Measurements from ENCODE around the gene SRP68.
A peak's percentile ranks its signal among the peaks of the same experiment; 100 is the strongest.

The SRP68 gene

GRCh38 chr17:76072148-76072858 lies at the start of gene SRP68:
TSS of gene SRP68 (minus strand) at chr17:76072517. CDS start at chr17:76072491, 26 bp downstream.
- peak; percentile 95 for DNase-seq

- peak; percentile 41 for DNase-seq
Observed at GRCh38 chr17:76121932-76122430, 49.7 kb upstream of the SRP68 start.

- DNase-seq = no peak
Observed at GRCh38 chr17:76120658-76121008, 48.3 kb upstream of the SRP68 start.

- DNase-seq = no peak
Observed at GRCh38 chr17:76119409-76120371, 47.4 kb upstream of the SRP68 start.

GRCh38 chr17:76115138-76115754 lies 42.9 kb upstream of the SRP68 start:
- no peak for DNase-seq

- DNase-seq = no peak
Observed at GRCh38 chr17:76111956-76112355, 39.6 kb upstream of the SRP68 start.

DNA sequence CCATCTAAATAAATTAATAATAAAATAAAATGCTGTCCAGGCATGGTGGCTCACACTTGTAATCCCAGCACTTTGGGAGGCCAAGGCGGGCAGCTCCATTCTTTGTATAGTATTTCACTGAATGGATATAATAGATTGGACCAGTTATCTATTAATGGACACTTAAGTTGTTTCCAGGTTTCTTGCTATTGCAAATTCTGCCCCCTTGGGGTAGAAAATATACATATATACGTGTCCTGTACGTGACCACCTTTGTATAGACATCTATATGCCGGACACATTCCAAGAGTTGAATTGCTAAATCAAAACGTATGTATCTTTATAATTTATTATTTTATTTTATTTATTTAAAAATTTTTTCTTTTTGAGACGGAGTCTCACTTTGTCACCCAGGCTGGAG lies 35.2 kb upstream of the SRP68 start:
- DNase-seq = peak; percentile 28

DNA sequence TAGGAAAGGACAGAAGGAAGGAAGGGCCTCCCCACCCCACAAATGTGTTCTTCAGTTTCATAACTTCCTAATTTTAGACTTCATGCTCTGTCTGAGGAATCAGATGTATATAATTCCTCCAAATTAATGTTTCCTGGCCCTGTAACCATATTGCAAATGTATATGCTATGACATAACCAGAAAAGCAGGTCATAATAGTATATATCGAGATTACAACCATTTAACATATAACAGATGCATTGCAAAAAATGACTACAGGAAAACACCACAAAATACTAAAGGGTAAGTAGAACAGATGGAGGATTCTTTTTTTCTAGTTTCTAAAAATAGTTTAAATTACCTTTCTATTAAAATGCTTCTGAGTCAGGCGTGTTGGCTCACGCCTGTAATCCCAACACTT lies 34.4 kb upstream of the SRP68 start:
- DNase-seq = no peak

DNA sequence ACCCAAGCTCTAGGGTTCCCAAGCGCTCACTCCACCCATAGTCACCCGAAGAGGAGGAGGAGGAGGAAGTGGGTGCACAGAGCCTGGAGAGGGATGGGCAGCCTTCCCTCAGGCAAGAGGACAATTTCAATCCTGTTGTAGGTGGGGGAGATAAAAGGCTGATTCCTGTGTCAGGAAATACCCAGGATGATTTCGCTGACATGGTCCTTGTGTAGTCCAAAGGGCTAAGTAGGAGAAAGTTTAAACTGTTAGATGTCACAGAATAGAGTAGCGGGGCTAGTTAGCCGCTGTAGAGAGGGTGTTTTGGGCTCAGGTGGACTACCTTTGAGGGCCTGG lies 32.5 kb upstream of the SRP68 start:
- DNase-seq = no peak

GRCh38 chr17:76104140-76104895 lies 32.0 kb upstream of the SRP68 start:
- no peak for DNase-seq

DNA sequence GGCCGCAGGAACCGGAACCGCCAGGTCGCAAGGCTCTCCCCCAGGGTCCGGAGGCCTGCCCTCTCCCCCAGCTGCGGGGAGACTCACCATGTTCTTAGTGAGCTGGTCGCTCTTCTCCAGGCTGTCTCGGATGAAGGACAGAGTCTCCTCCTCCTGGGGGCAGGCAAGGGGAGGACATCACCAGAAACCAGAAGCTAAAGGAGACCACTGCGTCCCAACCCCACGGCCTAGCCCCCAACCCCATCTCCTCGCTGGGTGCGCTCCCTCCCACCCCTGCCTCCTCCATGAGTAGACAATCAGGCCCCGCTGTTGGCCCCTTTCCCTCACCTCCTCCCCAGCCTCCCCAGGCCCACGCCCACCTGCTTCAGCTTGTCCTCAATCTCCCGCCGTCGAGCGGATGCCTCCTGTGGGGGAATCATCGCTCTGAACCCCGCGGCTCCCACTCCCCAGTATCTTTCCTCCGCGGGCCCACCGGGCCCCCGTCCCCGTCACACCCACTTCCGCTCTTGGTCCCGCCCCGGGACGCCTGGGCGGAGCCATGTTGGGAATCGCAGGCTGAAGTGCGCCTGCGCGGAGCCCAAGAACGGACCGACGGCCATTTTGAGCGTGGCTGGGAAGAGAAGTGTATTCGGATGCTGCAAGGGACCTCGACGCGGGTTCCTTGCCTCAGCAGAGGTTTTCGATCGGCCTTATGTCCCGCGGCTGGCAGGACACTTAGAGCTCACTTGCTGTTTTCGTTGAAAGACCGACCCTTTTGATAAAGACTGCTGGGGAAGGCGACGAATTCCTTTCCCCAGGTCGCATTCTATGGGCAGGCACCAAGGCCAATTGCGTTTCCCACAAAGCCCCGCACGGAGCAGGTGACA lies 31.2 kb upstream of the SRP68 start, which contains the start of gene EXOC7:
TSS of gene EXOC7 (minus strand) at position 514 of the 866 bp plus-strand sequence. CDS start at position 419, 95 bp downstream.
- DNase-seq = peak; percentile 98

GRCh38 chr17:76102944-76103273 lies 30.6 kb upstream of the SRP68 start:
- DNase-seq = no peak

GRCh38 chr17:76097716-76098295 lies 25.5 kb upstream of the SRP68 start:
- DNase-seq = no peak

GRCh38 chr17:76095943-76096342 lies 23.6 kb upstream of the SRP68 start:
- no peak for DNase-seq

GRCh38 chr17:76094046-76094445 lies 21.7 kb upstream of the SRP68 start:
- DNase-seq = no peak

DNA sequence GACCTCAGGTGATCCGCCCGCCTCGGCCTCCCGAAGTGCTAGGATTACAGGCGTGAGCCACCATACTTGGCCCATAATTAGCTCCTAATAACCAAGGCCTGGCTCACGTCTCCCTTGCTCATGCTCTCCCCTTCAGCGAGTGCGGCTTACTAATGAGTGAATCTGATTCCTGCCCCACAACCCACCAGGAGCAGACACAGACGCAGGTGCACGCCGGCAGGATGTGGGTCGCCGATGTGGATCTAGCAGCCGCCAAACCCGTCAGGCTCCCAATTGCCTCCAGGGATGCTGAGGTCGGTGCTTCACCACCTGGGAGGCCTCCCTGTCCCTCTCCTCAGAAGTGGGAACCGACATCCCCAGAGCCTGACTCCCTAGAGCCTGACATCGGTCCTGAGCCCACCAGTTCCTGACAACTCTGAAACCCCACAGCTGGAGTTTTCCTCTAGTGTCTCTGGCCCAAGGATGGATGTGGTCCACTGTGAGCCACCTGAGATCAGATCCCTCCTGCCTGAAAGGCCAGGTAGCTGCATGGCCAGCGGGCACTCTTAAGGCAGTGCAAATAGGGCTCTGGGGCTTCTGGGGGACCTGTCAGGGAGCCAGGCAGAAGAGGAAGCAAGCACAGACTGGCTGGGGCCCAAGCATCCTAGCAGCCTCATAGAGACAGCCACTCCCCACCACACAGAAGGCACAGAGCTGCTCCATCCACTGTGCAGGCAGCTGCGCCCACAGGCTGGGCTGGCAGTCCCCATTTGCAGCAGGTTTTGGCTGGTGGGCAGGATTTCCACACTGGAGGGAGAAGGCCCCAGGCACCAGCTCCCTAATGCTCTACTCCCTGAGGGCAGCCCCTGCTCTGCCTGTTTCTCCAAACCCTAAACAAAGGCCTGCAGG lies 20.5 kb upstream of the SRP68 start:
- DNase-seq = no peak

DNA sequence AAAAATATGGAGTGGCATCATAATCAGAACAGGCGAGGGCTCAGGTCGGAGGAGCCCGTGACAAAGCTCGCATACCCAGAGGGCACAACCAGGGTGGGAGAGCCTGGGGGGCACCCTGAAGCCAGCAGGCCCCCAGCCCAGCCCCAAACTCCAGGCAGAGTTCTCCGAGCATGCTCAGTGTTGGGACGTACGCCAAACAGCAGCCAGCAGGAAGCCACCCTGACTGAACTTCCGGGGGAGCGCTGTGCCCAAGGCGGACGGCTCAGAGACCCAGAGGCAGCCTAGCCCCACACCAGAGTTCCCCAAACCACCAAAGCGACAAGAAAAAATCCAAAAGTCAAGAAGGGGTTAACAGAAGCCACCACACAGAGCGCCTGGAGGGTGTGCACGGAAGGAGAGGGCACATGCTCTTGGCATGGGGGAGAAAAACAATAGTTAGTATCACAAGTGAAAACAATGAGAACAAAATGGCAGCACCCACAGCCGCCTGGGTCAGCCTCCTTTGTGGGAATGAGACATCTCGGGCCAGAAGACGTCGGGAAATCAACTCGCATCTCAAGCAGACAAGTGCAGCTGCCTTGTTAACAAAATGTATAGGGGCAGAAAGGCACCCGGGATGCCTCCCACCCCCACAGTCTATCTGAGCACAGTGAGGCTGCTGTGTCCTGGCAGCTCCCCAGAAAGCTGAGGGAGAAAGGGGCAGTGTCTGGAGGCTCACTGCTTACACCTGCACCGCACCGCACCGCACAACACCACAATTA lies 19.4 kb upstream of the SRP68 start:
- no peak for DNase-seq

- no peak for DNase-seq
Observed at GRCh38 chr17:76090517-76091129, 18.3 kb upstream of the SRP68 start.

All from eye (tissue), 1 donor.